ENCODE data around the gene LSG1. TPM values are rescaled to one million over a fixed set of nuclear protein-coding genes. Genes with fewer than 3 reads are reported as not detected.

Gene LSG1
- total RNA-seq = 10 to 100 TPM; 31.3 to 42.7 TPM
- long read RNA-seq, transcript LSG1-201 (14 exons, 3,572 nt) = major isoform, 38 of 80 reads
- long read RNA-seq, partial matches to known transcripts = 32 of 80 reads
- long read RNA-seq, other reads (novel, unspliced or antisense) = 10 of 80 reads

DNA sequence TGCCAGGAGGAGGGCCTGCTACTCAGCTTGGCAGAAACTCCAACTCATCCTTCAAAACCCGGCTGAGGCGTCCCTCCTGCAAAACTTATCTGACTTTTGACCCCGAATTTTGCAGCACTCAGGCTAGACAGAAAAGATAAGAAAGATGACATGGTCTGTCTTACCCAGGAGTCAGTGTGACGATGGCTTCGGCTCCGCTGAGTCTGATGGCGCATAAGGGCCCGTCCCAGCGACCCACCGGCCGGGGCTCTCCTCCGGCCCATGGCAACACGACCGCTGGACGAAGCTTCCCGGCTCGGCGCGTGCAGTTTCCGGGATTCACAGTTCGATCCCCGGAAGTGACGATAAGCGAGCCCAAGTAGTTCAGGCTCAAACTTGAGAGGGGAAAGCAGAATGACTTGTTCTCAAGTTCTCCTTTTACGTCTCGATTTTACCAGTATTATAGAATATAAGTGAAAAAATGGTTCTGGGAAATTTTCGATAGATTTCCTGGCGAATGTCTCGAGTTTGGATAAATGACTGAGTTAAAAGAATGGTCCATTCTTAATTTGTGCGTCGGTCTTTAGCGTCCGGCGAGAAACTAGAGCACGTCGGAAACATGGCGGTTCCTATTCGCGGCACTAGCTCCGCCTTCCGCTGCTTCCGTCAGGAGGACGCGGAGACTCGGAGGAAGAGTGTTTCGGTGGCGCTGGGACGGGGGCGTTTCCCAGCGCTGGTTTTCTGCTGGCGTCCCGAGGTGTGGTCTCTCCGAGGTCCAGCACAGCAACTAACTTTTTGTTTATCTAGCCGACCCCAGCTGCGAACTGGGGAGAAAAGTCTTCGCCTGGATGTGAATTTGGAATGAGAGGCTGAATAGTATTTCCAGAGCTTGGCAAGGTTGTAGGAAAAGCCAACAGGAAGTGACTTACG, at the start of gene LSG1:
Gene LSG1, minus strand, starts transcription at position 292 of the 909 bp plus-strand sequence. Its CDS starts 29 bp downstream, at position 263.
- ATAC-seq (peak; percentile 94), DNase-seq (peak; percentile 92 to 95)
- intact Hi-C loops (cut with DNase I, micrococcal nuclease) = no loop called here

DNA sequence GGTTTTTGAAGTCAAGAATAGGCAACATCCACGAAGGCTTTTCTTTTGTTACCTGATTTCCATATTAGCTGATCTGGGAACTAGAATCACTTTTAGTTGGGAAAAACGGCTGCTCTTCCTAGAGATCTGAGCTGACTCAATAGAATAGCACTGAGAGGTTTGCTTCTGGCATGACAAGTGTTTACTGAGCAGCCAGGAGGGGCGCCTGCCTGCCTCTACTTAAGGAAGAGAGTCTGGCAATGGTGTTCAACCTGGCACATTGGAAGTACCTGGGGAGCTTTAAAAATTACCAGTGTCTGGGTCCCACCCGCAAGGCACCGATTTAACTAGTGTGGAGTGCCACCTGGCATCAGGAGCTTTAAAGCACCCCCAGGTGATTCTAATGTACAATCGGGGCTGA, 48.1 kb upstream of the LSG1 start:
- ATAC-seq (no peak), DNase-seq (no peak)
- intact Hi-C loops (cut with DNase I, micrococcal nuclease) = no loop called here

DNA sequence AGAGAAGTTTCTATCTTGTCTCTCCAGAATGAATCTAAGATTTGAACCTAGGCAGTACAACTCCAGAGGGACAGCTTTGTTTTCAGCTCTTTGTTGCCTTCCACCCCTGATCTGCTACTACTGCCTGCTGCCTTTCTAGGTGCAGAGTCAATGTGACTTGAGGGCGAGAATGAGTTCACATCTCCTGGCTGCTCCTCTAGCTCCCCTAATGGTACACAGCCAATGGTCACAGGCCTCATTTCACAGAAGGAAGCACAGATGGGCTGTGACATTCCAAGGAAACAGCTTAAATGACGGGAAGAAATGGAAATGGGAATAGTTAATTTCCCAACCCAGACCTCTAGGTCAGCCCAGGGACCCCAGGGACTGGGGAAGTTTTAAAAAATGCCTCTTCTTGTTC, 46.1 kb upstream of the LSG1 start:
- ATAC-seq (no peak), DNase-seq (no peak)
- intact Hi-C loops (cut with DNase I, micrococcal nuclease) = no loop called here

DNA sequence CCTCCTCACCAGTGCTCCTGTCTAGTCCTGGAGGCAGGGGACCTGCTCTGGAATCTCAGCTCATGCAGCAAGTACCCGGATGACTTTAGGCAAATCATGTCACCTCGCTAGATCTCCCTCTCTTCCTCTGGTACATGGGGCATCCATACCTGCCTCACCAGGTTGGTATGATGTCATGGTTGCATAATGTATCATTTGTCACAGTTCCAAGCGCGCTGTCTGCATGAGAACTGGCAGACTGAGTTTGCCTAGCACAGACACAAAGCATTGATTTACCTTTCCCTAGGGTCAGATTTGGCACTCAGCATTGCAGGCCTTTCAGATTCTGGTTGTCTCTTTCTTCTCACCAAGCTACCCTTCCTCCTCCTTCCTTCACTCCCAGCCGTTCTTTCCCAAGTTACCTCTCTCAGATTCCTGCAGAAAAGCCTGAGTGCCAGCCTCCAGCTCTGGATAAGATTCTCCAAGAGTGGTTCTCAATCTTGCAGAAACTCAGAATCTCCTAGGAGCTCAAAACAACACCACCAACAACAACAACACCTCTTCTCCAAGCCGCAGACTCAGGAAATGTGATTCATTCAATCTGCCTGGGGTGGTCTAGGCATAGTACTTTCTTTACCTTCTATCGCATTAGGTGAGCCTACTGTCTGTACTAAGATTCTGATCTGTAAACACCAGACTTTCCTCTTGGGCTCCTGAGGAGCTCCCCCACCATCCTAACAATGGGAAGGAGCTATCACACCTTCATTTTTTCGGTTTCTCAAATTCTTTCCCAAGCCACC, 43.2 kb upstream of the LSG1 start:
- DNase-seq (no peak), ATAC-seq (no peak)
- intact Hi-C loops (cut with DNase I, micrococcal nuclease) = no loop called here

DNA sequence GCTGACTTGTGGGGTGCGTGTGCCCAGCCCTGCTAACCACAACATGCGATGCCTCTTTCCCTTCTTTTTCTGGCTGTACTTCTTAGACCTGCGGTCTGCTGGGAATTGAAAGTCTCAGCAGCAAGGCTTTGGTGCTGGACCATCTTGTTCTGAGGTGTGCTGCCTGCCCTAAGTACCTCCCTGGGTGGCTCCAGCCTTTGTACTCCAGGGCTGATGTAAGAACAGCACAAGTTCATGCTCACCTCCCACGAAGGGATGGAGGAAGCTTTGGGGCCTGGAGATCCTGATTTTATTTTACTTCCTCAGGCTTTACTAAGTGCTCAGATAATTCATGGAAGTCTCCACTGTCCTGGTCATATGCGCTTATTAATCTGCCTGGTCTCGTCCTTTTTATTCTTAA, 42.6 kb upstream of the LSG1 start:
- intact Hi-C loops (cut with DNase I, micrococcal nuclease) = no loop called here
- ATAC-seq = no peak
- no peak for DNase-seq

DNA sequence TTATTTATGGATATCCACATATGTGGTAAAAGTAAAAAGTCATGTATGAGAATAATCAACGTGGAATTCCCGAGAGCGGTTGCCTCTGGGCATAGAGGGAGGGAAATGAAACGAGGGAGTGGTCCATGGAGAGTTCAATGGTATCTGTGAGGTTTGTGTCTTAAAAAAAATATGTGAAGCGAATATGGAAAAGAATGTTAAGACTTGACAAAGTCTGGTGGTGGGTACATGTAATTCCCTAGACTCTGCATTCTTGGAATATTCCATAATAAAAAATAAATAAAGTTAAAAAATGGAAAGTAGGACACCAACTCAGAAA, 42.1 kb upstream of the LSG1 start:
- intact Hi-C loops (cut with DNase I, micrococcal nuclease) = no loop called here
- DNase-seq (no peak), ATAC-seq (no peak)

DNA sequence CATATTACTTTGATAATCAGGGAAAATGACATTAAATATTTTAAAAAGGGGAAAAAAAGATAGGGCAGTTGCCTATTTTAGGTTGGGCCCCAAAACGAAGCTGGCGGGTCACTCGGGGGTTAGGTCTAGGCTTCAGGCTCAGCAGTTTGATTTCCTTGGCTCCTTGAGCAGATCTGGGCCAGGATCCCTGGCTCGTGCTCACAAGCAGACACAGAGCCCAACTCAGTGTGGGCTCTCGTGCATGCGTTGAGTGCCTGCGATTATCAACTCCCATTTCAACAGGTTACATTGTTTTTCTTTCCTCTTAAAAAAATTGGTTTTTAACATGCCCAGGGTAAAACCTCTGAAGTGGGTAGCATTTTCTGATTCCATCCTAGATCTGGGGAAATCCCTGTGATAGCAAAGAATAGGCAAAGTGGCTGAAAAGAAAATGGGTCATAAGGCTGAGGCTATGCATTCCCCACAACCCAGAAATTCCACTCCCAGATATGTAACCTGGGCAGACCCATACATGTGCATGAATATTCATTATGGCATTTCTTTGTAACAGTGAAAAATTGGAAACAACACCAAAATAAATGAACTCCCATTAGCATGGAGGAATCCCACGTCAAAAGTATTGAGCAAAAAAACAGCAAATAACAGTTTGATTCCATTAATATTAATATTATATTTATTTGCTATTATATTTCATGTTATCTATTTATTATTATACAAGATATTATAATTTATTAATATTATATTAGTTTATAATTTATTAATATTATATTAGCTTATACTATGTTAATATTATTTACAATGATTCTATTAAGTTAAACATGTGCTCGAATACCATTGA, 41.5 kb upstream of the LSG1 start:
- DNase-seq = no peak
- intact Hi-C loops (cut with DNase I, micrococcal nuclease) = no loop called here
- no peak for ATAC-seq

DNA sequence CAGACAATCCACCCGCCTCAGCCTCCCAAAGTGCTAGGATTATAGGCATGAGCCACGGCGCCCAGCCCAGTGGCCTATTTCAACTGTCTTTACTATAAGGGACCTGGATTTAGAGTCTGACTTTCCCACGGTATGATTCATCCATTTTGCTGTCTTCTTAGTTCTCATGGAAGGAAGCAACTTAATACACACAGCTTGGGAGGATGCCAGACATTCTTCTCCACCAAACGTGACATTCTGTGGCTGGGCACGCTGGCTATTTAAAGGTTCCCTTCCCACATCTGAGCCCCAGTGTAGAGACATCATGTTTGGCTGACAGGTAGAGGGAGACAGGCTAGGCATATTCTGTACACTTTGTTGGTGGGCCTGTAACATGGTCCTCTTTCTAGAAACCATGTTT, 39.9 kb upstream of the LSG1 start:
- DNase-seq (no peak), ATAC-seq (no peak)
- intact Hi-C loops (cut with DNase I, micrococcal nuclease) = no loop called here

DNA sequence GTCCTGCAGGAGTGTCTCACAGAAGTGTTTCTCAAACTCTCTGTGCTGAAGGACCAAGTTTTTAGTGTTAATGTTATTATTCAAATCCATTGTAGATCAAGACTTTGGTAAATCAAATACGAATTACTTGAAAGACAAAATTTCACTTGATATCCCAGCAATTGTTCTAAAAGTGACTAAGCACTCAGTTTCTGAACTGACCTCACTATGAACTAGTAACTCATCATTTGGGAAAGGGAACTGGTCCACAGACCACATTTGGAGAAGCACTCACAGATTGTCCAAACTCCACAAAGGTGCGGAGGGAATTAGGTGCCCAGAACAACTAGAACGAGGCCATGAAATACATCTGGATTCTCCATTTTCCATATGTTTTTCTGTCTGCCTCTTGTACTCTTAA, 39.3 kb upstream of the LSG1 start:
- intact Hi-C loops (cut with DNase I, micrococcal nuclease) = no loop called here
- no peak for ATAC-seq

DNA sequence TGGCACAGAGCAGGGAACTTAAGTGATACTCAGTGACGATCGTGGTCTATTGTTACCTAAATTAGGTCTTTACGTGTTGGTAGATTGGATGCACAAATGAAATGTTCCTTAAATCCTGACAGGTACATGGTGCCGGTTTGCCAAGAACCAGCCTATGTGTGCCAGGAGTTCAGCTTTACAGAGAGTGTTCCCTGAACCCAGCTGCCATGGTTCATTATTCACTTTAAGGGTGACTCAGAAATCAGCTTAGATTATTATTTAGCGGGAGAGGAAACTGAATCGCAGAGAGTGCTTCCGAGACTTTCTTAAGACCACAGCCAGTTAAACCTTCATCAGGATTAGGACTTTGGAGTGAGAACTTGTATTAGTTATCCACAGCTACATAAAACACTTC, 35.2 kb upstream of the LSG1 start:
- intact Hi-C loops (cut with DNase I, micrococcal nuclease) = no loop called here
- DNase-seq (no peak), ATAC-seq (no peak)

More for the DNA sequence above, 39.3 kb upstream of the LSG1 start:
- DNase-seq = no peak

DNA sequence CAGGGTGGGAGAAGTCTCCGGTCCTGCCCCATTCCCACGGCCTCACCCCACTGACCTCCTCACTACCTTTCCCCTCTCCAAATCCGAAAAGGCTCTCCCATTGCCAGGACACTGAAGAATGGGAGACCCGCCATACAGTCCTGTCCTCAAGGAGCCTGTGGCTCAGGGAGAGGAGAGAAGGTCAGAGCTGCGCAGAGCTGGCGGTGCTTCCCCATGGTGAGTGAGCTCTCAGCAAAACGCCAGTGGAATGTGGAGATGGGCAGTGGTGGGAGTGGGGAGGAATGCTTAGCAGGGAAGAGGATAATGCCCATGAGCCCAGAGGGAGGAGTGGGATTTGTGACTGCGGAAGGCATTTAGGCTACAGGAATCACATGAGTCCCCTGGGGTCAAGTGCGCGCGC, 33.8 kb upstream of the LSG1 start:
- ATAC-seq (no peak), DNase-seq (no peak)
- intact Hi-C loops (cut with DNase I, micrococcal nuclease) = no loop called here

DNA sequence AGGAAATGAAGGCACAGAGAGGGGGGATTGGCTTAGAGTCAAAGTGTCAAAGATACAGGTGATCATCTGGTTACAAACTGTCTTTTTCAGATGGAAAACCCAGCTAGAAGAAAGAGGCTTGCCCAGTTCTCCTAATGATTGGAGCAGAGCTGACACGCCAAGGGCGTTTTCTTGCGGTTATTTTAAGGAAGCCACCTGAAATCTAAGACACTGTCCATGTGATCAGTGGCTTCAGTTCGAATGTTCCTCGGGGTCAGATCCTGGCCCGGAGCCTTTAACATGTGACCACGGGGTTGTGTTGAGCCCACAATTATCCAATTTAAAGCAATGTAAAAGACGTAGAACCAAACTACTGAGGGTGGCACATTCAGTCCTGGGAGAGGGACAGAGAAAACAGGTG, 33.2 kb upstream of the LSG1 start:
- ATAC-seq (no peak), DNase-seq (no peak)
- intact Hi-C loops (cut with DNase I, micrococcal nuclease) = no loop called here

DNA sequence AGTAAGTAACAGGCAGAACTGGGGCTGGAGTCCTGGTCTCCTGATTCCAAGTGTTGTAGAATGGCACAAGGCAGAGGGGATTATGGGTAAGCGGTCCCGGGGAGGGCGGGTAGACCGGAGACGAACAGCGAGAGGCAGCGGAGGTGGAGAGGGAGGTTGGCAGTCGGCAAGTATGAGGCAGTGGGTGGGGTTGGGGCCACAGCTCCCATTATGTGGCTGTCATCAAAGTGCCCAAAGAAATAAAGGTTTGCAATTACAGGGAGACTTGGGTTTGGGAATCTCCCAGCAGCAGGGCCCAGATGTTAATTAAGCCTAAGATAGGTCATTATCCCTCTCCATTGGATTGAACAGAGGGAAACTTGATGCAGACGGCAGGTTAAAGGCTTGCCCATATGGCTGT, 30.6 kb upstream of the LSG1 start:
- DNase-seq (no peak), ATAC-seq (no peak)

DNA sequence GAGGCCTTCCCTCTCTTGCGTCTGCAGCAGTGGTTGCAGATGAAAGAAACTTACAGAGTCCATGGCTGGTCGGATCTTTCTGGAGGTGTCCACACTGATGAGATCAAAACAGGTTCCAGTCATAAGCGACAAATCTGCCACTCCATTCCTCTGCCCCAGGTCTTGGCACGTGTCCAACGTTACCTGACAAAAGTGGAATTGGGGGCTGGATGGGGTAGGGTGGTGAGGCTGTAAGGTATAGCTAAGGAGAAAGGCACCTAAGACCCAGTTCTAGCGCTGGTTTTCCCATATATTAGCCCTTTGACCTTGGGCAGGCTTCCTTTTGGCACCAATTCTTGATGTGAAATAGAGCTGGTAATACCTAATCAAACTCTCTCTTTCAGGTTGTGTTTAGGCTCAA, 24.7 kb upstream of the LSG1 start:
- DNase-seq = no peak
- intact Hi-C loops (cut with DNase I, micrococcal nuclease) = no loop called here
- no peak for ATAC-seq

More for the DNA sequence above, 30.6 kb upstream of the LSG1 start:
- intact Hi-C loops (cut with DNase I, micrococcal nuclease) = no loop called here

DNA sequence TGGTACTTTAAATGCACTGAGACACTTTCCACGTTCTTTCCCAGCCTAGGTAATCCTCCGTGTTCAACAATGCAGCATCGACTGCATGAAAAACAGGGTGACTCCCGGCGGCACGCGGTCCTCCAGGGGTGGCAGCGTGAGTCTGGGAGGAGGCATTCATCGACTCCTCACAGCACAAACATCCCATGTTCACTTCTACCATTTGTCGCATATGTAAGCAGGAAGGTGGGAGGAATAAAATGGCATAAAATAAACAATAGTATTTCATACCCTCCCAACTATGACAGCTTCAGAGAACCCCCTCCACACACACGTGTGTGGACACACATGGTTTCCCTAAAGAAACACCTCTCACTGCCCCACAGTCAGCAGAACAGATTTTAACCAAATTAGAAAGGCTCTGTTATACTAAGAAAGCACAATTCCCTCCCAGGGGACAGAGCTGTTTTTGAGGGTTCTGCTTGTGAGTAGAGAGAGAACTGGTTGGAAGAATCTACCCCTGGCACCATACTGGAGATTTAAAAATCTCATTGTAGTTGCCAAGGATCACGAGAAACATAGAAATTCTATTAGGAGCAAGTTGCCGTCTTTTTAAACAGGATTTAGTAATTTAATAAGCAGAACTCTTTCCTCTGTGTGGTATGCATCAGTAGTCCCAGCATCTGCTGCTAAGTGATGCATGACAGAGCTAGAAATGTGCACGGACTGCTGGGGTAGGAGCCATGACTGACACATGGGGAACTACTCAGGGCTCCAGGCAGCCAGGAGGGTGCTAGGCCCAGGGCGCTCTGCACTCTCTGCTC, 19.7 kb upstream of the LSG1 start:
- DNase-seq = no peak
- no peak for ATAC-seq
- intact Hi-C loops (cut with DNase I, micrococcal nuclease) = no loop called here

DNA sequence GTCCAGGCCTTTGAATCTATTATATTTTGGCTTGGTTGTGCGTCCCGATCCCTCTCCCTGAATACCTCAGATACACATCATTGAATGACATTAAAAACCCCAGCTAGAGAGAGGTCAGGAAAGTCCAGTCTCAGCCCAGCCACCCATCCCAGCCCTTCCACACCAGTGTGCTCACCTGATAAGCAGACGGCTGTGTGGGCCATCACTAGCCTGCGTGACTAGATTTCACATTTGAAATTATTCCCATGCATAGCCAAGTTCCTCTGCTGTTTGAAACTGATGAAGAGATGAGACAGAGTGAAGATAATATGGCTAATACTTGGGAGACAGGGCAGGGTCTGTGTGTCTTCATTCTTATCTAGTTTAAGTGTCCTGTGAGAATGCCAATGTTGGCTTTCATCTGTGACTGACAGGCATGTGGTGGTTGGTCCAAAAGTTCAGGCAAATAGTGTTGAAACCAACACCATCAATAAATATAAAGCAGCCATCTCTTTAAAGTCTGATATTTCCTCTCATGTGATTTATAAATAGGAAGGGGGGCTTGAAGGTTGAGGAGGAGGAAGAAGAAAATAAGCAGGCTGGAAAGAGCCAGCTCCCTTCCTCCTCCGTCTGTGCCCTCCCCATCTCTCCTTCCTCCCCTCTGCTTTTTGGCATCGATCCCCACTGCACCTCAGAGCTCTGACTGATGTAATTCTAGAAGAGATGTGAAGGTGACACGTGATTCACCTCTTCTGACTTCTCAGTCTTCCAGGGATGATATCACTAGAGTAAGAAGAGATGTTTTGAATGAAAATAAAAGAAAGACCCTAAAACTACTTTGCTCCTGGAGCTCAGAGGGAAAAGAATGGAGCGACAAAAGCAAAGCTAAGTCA, 18.7 kb upstream of the LSG1 start:
- intact Hi-C loops (cut with DNase I, micrococcal nuclease) = no loop called here
- ATAC-seq (no peak), DNase-seq (no peak)

DNA sequence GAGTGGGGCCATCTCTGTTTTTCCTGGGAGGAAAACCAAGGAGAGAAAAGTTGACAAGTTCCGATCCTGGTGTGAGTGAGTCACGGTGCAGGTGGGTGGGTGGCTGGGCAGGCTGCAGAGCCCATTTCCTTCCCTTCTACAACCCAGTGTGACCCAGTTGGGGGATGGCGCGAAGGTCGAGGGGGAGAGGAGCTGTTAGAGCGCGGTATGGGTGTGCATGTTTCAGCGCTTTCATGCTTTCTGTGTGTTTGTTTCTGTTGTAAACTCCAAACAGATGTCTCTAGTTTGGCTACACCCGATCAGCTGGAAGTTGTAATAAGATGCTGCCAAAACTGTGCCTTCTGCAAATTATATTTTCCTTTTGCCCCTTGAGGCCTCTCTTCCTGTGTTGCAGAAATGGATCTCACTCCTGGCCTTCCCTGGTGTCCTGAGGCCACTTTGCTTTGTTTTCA, 17.5 kb upstream of the LSG1 start:
- intact Hi-C loops (cut with DNase I, micrococcal nuclease) = loop anchor here in 1 of 2 donors (10.0 kb wide), 1 partner anchor 575 kb away; no protein-coding TSS in a partner anchor

More for the DNA sequence above, 17.5 kb upstream of the LSG1 start:
- ATAC-seq = no peak
- DNase-seq = no peak

Data from left colon (tissue), 2 donors.